HUDEP-2 (cell line): Measurements from ENCODE around the gene ZNF512B.
A peak's percentile ranks its signal among the peaks of the same experiment; 100 is the strongest.
"Not testable (repeated sequence)": the region's sequence is repeated elsewhere in the genome, so short reads cannot be mapped to it uniquely, and the experiment has no call there.

Experiments
- DNase-seq, 76 experiments: peaks; one replicate each; lab custom pipeline; 2025; ENCODE audit not compliant: unreplicated experiment in 76 of 76; lab: John Stamatoyannopoulos, UW

Gene ZNF512B

DNA sequence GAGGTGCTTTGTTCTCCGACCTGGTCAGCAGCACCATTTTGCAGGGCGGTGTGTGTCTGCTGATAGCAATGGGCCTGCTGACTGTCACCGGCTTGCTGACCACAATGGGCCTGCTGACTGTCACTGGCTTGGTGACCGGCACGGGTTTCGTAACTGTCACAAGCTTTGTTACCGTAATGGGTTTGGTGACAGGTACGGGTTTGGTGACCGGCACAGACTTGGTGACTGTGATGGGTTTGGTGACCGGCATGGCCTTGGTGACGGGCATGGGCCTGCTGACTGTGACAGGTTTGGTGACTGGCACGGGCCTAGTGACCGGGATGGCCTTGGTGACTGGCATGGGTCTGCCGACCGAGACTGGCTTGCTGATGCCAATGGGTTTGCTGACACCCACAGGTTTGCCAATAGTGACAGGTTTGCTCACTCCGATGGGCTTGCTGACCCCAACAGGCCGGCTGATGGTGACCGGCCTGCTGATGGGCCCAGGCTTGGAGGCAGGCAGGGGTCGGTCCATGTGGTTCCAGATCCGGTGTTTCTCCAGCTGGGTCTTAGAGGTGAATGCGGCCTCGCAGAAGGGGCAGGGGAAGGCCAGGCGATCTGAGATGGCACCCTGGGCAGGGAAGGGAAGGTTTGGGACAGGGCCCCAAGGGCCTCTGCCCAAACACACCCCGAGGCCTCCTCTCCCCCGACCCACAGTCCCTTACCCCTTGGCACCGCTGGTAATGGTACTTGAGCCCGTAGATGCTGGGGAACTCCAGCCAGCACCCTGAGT is 3.4 kb downstream of the ZNF512B start:
- no peak for DNase-seq

- no peak for DNase-seq
These were observed 5.3 kb downstream of the ZNF512B start for GRCh38 chr20:63964412-63964811.

- DNase-seq: no peak
These were observed 5.9 kb downstream of the ZNF512B start for GRCh38 chr20:63963784-63964301.

DNA sequence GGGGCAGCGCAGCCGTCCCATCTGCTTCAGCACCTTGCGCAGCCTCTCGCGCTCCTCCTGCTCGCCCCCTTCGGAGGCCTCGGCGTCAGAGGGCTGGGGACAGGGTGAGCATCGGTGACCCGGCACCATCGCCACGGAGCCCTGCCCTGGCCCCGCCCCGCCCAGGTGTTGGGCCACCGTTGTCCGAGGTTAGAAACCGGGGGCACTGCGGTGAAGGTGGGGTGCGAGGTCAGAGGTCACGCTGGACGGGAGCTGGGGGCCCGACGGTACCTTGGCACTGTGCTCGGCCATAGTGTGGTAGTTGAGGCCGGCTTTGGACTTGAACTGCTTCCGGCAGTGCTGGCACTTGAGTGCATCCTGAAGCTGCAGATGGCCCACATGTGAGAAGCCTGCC is 6.4 kb downstream of the ZNF512B start:
- DNase-seq: no peak

GRCh38 chr20:63962426-63963347 is 7.0 kb downstream of the ZNF512B start:
- no peak for DNase-seq

DNA sequence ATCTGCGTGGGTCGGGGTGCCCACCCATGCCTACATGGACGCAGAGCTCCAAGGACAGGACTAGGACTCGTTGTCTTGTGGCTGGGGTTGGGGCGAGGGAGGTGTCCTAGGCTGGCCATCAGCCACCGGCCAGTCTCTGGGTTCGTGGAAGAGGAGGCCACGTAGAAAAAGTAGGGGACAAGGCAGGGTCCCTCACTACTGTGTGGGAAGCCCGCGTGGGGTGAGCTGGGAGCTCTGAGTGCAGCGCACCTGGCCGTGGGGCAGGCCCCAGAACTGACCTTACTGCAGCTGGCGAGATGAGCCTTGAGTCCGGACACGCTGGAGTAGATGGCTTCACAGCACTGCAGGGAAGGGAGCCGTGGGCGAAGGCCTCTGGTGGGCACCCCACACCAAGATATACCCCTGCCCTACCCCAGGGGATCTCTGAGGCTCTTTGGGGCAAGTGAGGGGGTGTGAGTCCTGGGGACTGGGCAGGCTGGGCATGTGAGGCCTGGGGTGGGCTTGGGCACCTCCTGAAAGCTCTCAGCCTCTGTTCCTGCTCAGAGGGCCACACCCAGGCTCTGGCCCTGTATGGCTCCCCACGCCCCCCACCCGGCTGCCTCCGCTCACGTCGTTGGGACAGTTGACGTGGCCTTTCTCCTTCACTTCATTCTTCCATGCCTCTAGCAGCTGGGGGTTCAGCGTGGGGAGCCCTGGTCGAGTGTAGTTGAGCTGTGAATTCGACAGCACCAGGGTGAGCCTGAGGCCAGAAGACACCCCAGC is 7.9 kb downstream of the ZNF512B start:
- DNase-seq: no peak

DNA sequence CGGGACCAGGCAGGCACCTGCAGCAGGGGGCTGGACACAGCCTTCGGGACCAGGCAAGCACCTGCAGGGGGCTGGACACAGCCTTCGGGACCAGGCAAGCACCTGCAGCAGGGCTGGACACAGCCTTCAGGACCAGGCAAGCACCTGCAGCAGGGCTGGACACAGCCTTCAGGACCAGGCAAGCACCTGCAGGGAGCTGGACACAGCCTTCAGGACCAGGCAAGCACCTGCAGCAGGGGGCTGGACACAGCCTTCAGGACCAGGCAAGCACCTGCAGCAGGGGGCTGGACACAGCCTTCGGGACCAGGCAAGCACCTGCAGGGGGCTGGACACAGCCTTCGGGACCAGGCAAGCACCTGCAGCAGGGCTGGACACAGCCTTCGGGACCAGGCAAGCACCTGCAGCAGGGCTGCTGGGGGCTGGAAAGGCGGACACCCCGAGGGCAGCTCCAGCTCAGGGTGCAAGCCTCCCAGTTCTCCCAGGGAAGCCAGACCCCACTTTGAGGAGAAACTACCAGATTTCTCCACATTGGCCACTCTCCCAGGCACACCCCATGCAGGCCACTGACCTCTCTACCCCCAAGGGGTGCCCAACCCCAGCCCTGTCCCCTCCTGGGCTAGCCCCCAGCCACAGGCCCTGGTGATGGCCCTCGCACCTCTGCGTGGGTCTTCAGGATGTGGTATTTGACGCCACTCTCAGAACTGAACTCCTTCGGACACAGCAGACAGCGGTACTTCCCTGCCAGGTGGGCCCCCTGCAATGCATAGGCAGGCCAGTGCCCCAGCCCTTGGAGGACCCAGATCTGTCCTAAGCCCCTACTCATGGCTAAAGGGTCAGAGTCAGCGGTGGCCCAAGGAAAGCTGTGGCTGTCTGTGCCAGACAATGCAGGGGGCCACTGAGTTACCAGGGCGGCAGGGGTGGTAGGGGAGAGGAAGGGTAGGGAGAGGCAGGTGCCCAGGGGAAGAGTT is 8.8 kb downstream of the ZNF512B start:
- DNase-seq: not testable (repeated sequence)

GRCh38 chr20:63959699-63960075 is 10.0 kb downstream of the ZNF512B start:
- no peak for DNase-seq

DNA sequence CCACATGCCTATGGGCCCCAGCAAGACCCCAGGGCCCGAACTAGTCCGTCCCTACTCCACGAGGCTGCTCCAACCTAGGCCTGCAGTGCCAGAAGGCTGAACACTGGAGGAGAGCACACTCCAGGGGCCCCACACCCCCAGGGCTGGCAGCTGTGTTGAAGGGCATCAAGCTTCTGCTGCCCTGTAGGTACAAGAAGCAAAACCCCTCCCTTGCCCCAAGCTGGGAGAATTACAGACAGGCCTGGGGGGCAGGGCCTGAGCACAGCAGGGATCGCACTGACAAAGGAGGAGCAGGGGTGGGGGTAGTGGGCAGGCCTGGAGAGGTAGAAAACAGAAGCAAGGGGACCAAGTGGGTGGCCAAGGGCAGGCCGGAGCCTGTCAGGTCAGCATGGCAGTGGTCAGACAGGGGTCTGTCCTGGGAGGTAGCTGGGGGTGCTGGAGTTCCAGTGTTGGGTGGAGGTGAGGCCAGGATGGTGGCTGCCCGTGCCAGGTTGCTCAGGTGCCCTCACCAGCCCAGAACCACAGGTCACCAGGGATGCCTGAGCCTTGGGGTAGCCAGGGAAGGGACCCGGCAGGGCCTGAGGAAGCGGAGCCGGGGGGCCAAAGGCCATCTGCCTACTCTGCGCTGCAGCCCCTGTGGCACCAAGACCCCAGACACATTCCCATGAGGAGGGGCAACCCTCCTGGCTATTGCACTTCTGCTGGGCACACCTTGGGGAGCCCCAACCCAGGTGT is 10.6 kb downstream of the ZNF512B start:
- no peak for DNase-seq

GRCh38 chr20:63958471-63958870 is 11.3 kb downstream of the ZNF512B start:
- no peak for DNase-seq

DNA sequence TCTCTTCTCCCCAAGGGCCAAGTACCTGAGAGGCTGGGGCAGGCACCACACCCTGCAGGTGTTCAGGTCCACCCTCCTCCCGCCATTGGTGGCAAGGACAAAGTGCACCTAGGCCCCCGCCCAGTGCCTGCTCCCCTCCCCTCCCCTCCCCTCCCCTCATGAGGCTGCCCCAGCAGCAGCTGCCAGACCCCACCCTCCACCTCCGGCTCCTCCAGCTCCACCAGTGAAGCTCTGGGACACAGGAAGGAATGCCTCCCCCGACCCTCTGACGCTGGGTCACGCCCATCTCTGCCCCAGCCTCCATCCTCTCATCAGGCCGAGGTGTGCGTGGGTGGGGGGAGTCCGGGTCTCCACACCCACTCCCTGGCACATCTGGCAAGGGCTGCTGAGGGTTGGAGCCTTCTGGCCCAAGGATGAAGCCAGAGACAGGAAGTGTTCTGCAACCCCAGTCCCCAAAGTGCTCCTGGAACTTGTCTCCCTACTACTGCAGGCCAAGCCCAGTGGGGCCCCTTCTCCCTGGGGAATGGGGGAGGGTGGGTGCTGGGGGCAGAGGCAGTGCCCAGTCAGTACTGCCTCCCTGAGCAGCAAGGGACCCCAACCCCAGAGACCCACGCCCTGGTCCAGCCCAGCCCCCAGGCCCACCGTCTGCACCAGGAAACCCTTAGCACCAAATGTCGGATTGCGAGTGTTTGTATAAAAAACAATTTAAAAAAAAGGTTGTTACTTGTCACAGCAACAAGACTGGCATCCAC is 11.9 kb downstream of the ZNF512B start:
- peak in 36 of 76 experiments; percentile 11 to 75 (median 42) for DNase-seq

GRCh38 chr20:63957004-63957689 is 12.6 kb downstream of the ZNF512B start:
- DNase-seq: peak in 70 of 76 experiments; percentile 27 to 86 (median 64)

DNA sequence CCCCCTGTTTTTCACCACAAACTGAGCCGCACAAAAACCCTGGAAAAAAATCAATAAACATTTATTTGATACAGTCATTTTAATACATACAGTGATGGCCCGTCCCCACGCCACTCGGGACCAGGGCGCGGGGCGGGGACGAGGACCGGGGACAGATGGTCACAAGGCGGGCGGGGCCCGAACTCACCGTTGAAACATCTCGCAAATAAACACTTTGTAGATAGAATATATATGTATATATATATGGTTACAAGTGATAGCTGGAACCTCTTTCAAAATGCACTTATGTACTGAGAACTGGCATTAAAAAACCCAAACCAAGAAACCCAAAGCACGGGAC is 13.1 kb downstream of the ZNF512B start:
- no peak for DNase-seq

DNA sequence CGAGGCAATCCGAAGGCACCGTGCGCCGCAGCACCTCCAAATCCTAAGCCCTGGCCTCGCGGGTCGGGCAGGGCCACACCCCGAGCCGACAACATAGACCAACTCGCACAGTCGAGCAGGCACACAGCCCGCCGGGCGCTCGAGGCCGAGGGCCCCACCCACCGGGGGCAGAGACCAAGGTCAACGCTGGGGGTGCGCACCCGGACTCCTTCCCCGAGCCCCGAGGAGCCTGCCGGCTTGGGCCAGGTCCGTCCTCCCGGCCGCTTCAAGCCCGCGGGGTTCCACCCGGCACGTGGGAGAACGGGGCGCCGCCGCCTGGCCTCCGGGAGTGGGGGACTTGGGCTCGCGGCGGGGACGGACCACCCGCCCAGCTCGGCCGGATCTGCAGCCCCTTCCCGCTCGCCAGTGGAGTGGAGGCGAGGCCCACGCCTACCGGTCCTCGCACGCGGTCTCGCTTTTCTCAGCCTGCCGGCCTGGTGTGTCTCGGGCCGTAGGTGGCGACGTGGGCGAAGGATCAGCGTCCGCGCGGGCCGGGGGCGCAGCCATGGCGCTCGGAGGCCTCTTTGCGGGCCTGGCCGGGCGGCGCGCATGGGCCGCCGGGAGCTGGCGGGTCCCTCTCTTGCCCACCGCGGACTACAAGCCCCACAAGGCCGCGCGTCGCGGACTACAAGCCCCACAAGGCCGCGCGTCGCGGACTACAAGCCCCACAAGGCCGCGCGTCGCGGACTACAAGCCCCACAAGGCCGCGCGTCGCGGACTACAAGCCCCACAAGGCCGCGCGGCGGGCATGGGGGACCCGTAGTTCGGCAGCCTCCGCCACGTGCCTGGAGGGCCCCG is 13.7 kb downstream of the ZNF512B start, which contains the start of gene UCKL1:
Gene UCKL1, minus strand, starts transcription at position 590 of the 837 bp plus-strand sequence. Its CDS starts 44 bp downstream, at position 546.
- peak in 73 of 76 experiments; percentile 17 to 90 (median 76) for DNase-seq

- DNase-seq: peak in 4 of 76 experiments; percentile 30 to 51 (median 40)
These were observed 14.4 kb downstream of the ZNF512B start for GRCh38 chr20:63955281-63955826.

DNA sequence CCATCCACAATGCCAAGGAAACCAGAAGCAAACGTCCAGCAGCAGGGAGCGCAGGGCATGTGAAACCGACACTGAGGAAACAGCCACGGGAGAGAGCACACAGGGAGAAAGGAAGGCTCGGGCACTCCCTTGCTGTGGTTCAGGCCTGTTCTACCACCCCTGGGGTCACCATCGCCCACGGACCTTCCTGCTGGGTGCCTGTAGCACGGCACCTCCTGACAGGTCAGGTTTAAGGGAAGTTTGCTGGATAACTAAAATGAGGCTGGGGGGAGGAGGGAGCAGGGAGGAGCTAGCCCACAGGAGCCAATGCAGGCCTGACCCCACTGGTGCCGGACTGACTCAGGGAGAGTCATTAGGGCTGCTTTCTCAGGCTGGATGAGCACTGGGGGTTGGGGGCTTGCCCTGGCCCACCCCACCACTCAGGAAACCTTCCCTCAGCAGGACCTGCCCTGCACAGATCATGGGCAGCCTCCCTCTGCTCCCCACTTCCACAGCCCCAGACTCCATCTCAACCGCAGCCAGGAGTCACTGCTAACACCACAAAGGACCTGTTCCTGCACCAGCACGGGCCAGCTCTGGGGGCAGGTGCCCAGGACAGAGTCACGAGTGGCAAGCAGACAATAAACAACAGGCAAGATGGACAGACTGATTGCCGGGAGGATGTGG is 15.8 kb downstream of the ZNF512B start:
- DNase-seq: no peak
